A549 (cell line): ENCODE measurements around the gene MUC7. TPM values are rescaled to one million over a fixed set of nuclear protein-coding genes. Genes with fewer than 3 reads are reported as not detected.

Source experiments
- ATAC-seq, 2 experiments: fragments of 200-7000 bp in 1 of 2; fragments of >200 bp in 1 of 2; cut with Nextera tagmentation in 1 of 2; cut with Tn5 transposase in 1 of 2; 3 replicates each; pipeline versions ENCODE4 v1.8.0 to v1.9.1; 2018 to 2020; ENCODE audit warnings: mild to moderate bottlenecking in 1 of 2, moderate library complexity in 1 of 2
- CTCF ChIA-PET: fragments of 300-600 bp; sonication (Branson Sonifier 250); formaldehyde crosslinking; extraction: SDS; loops from one replicate; lab custom pipeline; 2021; ENCODE audit warnings: antibody characterized with exemption, inconsistent platforms; lab: Yijun Ruan, JAX
- POLR2A ChIA-PET: fragments of 350-600 bp; formaldehyde crosslinking; extraction: SDS; loops from one replicate; lab custom pipeline; 2021; ENCODE audit warnings: antibody characterized with exemption, inconsistent platforms; lab: Yijun Ruan, JAX
- DNase-seq, 2 experiments: peaks; one replicate each; pipeline versions ENCODE4 v3.0.0 to v3.0.0-alpha.2; 2011 to 2016; ENCODE audit warnings: low read depth in 1 of 2, low spot score in 1 of 2
- FAIRE-seq: peaks from 2 replicates; lab custom pipeline; 2011; peaks lifted over from hg19 to GRCh38; lab: Jason Lieb, UNC
- H3K27ac ChIP-seq, 2 experiments: fragments of >200 bp; sonication (Bioruptor Twin); formaldehyde crosslinking; 3 replicates each; pipeline ENCODE4 v1.5.1; 2016 to 2017
- H3K4me1 ChIP-seq: fragments of >200 bp; sonication (Bioruptor Twin); formaldehyde crosslinking; 3 replicates; pipeline ENCODE4 v1.6.1; 2016
- H3K4me2 ChIP-seq: fragments of >200 bp; sonication (Bioruptor Twin); formaldehyde crosslinking; 3 replicates; pipeline ENCODE4 v1.6.1; 2016
- H3K4me3 ChIP-seq: fragments of >200 bp; sonication (Bioruptor Twin); formaldehyde crosslinking; 3 replicates; pipeline ENCODE4 v1.5.1; 2016
- H3K9me3 ChIP-seq: fragments of >200 bp; sonication (Bioruptor Twin); formaldehyde crosslinking; 3 replicates; pipeline ENCODE4 v1.6.1; 2016
- BHLHE40 ChIP-seq: IDR thresholded peaks from 2 replicates; pipeline ENCODE4 v1.6.1; 2012; ENCODE audit warnings: low read depth, low read length, inconsistent platforms
- CBX8 ChIP-seq: fragments of 200-600 bp; sonication (generic); IDR thresholded peaks from 2 replicates; pipeline ENCODE4 v1.6.1; 2016
- CHD2 ChIP-seq: fragments of 150-350 bp; IDR thresholded peaks from 2 replicates; pipeline ENCODE4 v1.6.1; 2014; ENCODE audit warnings: low read length; ENCODE audit not compliant: partially characterized antibody
- CHD4 ChIP-seq: fragments of 200-600 bp; sonication (generic); IDR thresholded peaks from 2 replicates; pipeline ENCODE4 v1.6.1; 2016; ENCODE audit warnings: antibody characterized with exemption, mild to moderate bottlenecking, borderline replicate concordance
- CTCF ChIP-seq: fragments of >200 bp; sonication (Bioruptor Twin); formaldehyde crosslinking; IDR thresholded peaks from 3 replicates; pipeline ENCODE4 v1.5.1; 2016
- EHF ChIP-seq: fragments of 250-450 bp; sonication (Bioruptor Pico); IDR thresholded peaks from 2 replicates; pipeline ENCODE4 v1.5.0; 2020; ENCODE audit warnings: mild to moderate bottlenecking
- EHMT2 ChIP-seq: fragments of 200-600 bp; sonication (generic); IDR thresholded peaks from 2 replicates; pipeline ENCODE4 v1.6.1; 2016; ENCODE audit warnings: antibody characterized with exemption, low read depth, mild to moderate bottlenecking, moderate library complexity
- ELK1 ChIP-seq: fragments of 150-350 bp; IDR thresholded peaks from 2 replicates; pipeline ENCODE4 v1.6.1; 2014; ENCODE audit warnings: low read depth, mild to moderate bottlenecking, low read length
- FOSL2 ChIP-seq, 2 experiments: fragments of 450-650 bp in 1 of 2; fragments of >200 bp in 1 of 2; sonication (Bioruptor Twin) in 1 of 2; formaldehyde crosslinking; IDR thresholded peaks; 2 replicates each; pipeline versions ENCODE4 v1.5.0 to v1.6.1; 2016 to 2020; ENCODE audit warnings: mild to moderate bottlenecking in 1 of 2, moderate library complexity in 1 of 2
- GATA3 ChIP-seq: IDR thresholded peaks from 2 replicates; pipeline ENCODE4 v1.6.1; 2012; ENCODE audit warnings: borderline replicate concordance
- HDAC2 ChIP-seq: fragments of 200-600 bp; sonication (generic); IDR thresholded peaks from 2 replicates; pipeline ENCODE4 v1.6.1; 2016
- HEYL ChIP-seq: fragments of 250-450 bp; sonication (Bioruptor Pico); IDR thresholded peaks from 2 replicates; pipeline ENCODE4 v1.8.0; 2021; ENCODE audit warnings: mild to moderate bottlenecking, moderate library complexity
- HOXA7 ChIP-seq: fragments of 250-450 bp; sonication (Bioruptor Pico); IDR thresholded peaks from 2 replicates; pipeline ENCODE4 v1.5.0; 2020; ENCODE audit warnings: mild to moderate bottlenecking, moderate library complexity
- JUNB ChIP-seq: fragments of >200 bp; sonication (Bioruptor Twin); formaldehyde crosslinking; IDR thresholded peaks from 2 replicates; pipeline ENCODE4 v1.6.1; 2016
- MAFK ChIP-seq: fragments of 450-650 bp; IDR thresholded peaks from 2 replicates; pipeline ENCODE4 v1.6.1; 2014; ENCODE audit not compliant: partially characterized antibody
- MAX ChIP-seq: IDR thresholded peaks from 2 replicates; pipeline ENCODE4 v1.6.1; 2012
- MYC ChIP-seq: IDR thresholded peaks from 2 replicates; pipeline ENCODE4 v1.6.1; 2012; ENCODE audit warnings: mild to moderate bottlenecking, inconsistent platforms, low read length, improper control_type of control experiment, borderline replicate concordance
- NFE2L2 ChIP-seq: fragments of 150-350 bp; conservative IDR thresholded peaks from 2 replicates; pipeline ENCODE4 v1.6.1; 2014; ENCODE audit warnings: low read length
- POLR2A ChIP-seq: IDR thresholded peaks from 2 replicates; pipeline ENCODE4 v1.6.1; 2012; ENCODE audit warnings: mild to moderate bottlenecking, low read length
- POLR2AphosphoS2 ChIP-seq: conservative IDR thresholded peaks from 2 replicates; pipeline ENCODE4 v1.6.1; 2012; ENCODE audit warnings: low read length, improper control_type of control experiment, inconsistent platforms
- RAD21 ChIP-seq, 2 experiments: fragments of >200 bp in 1 of 2; sonication (Bioruptor Twin) in 1 of 2; formaldehyde crosslinking in 1 of 2; IDR thresholded peaks in 1 of 2; conservative IDR thresholded peaks in 1 of 2; 2 replicates in 1 of 2; 3 replicates in 1 of 2; pipeline ENCODE4 v1.6.1; 2012 to 2018; ENCODE audit warnings: inconsistent platforms in 1 of 2
- RARB ChIP-seq: fragments of 250-450 bp; sonication (Bioruptor Pico); IDR thresholded peaks from 2 replicates; pipeline ENCODE4 v1.8.0; 2021; ENCODE audit warnings: mild to moderate bottlenecking, moderate library complexity
- RCOR1 ChIP-seq: fragments of 150-350 bp; IDR thresholded peaks from 2 replicates; pipeline ENCODE4 v1.6.1; 2014; ENCODE audit warnings: antibody characterized with exemption, low read length, low read depth
- RNF2 ChIP-seq: fragments of 200-600 bp; sonication (generic); IDR thresholded peaks from 2 replicates; pipeline ENCODE4 v1.6.1; 2016; ENCODE audit warnings: low read depth, mild to moderate bottlenecking, antibody characterized with exemption, moderate library complexity, borderline replicate concordance
- SREBF2 ChIP-seq: fragments of 450-650 bp; IDR thresholded peaks from 2 replicates; pipeline ENCODE4 v1.6.1; 2014; ENCODE audit warnings: mild to moderate bottlenecking, moderate library complexity
- TFCP2L1 ChIP-seq: fragments of 250-450 bp; sonication (Bioruptor Pico); IDR thresholded peaks from 2 replicates; pipeline ENCODE4 v1.5.0; 2021; ENCODE audit warnings: mild to moderate bottlenecking
- ZC3H11A ChIP-seq: fragments of 450-650 bp; IDR thresholded peaks from 2 replicates; pipeline ENCODE4 v1.6.1; 2014; ENCODE audit warnings: antibody characterized with exemption, mild to moderate bottlenecking
- WGBS: methylation state at CpG from one replicate; pipeline ENCODE4 v1.1.6; 2017; ENCODE audit errors: missing lambda C conversion rate; 5-methylcytosine and 5-hydroxymethylcytosine counted together
- polyA minus RNA-seq: library from RNA; depleted of rRNA, polyadenylated mRNA; stranded (reverse); fragments of >200 nt; gene quantifications from 2 replicates; pipeline ENCODE4 v1.2.3, GENCODE V29; 2011; rRNA and poly(A)+ RNA removed
- polyA plus RNA-seq, 4 experiments: library from polyadenylated mRNA; depleted of rRNA in 3 of 4; stranded (reverse); fragments of >200 nt; fragmentation: RNase III in 1 of 4; extraction: RNeasy Plus Mini Kit Qiagen cat#74134 plus additional on column Dnase treatment in 1 of 4; gene quantifications; 2 replicates in 3 of 4; 3 replicates in 1 of 4; pipeline ENCODE4 v1.2.3, GENCODE V29; 2011 to 2017
- TF ChIP-seq, protein P1 (sequence below): IDR thresholded peaks from 2 replicates; pipeline ENCODE4 v1.6.1; 2012; ENCODE audit warnings: low read depth, borderline replicate concordance
- TF ChIP-seq, protein P2 (sequence below): fragments of 450-650 bp; IDR thresholded peaks from 2 replicates; pipeline ENCODE4 v1.6.1; 2014; ENCODE audit warnings: antibody characterized with exemption

Gene MUC7
- polyA plus RNA-seq (2011; rRNA removed), result not detected in 2 replicates
- polyA plus RNA-seq (2012; cell fraction: cytosol; rRNA removed), result not detected in 2 replicates
- not detected in 2 replicates for polyA plus RNA-seq (2012; cell fraction: nucleus; rRNA removed)
- polyA plus RNA-seq (2017; fragmentation: RNase III; extraction: RNeasy Plus Mini Kit Qiagen cat#74134 plus additional on column Dnase treatment), result not detected in 3 replicates
- polyA minus RNA-seq, result not detected in 2 replicates

- DNase-seq (no peak), FAIRE-seq (no peak), ATAC-seq (no peak)
- H3K4me2 ChIP-seq, result no peak within 1 kb of the TSS
- TF ChIP-seq BHLHE40 (no peak), GATA3 (no peak), FOSL2 (IDR thresholded peaks at IDR 0.05) (no peak), FOSL2 (CRISPR knock-in tag; IDR thresholded peaks at IDR 0.05) (no peak), HEYL (no peak), ZC3H11A (no peak), TFCP2L1 (CRISPR knock-in tag) (no peak), MAX (no peak), EHMT2 (no peak), CHD4 (no peak), POLR2A (no peak), EHF (CRISPR knock-in tag) (no peak), CBX8 (no peak)
- H3K4me1 ChIP-seq, result no peaks in the 10 kb centered on the region
- CTCF ChIA-PET, result no interaction called here
- 32% methylated on average over 4 of the region's 4 CpGs for WGBS
- no peak within 1 kb of the TSS for H3K27ac ChIP-seq
- no peak within 1 kb of the TSS for H3K4me3 ChIP-seq
- no peaks in the 10 kb centered on the region for H3K9me3 ChIP-seq
- POLR2A ChIA-PET, result no interaction called here
Observed at GRCh38 chr4:70471897-70472296, at the start of gene MUC7. MUC7 (plus strand) TSS chr4:70472197; CDS start chr4:70474022, 1,825 bp downstream.

GRCh38 chr4:70425306-70425705 lies 46.7 kb upstream of the MUC7 start:
- POLR2A ChIA-PET, result no interaction called here
- H3K9me3 ChIP-seq, result no peaks in the 10 kb centered on the region
- H3K4me1 ChIP-seq, result no peaks in the 10 kb centered on the region
- no peak for FAIRE-seq
- no peak for DNase-seq
- ATAC-seq, result no peak
- no peak overlapping the region for H3K4me3 ChIP-seq
- 67% methylated on average over 1 of the region's 1 CpG for WGBS
- CTCF ChIA-PET, result interaction anchor here (0.6 kb wide), 1 partner anchor 57 kb away, joined by 3 read pairs; no protein-coding TSS in a partner anchor
- TF ChIP-seq SREBF2 (no peak), FOSL2 (IDR thresholded peaks at IDR 0.05) (no peak), FOSL2 (CRISPR knock-in tag; IDR thresholded peaks at IDR 0.05) (no peak), RNF2 (no peak), MYC (no peak), HOXA7 (CRISPR knock-in tag) (no peak), BHLHE40 (no peak), MAFK (no peak)
- TF ChIP-seq, protein P1, sequence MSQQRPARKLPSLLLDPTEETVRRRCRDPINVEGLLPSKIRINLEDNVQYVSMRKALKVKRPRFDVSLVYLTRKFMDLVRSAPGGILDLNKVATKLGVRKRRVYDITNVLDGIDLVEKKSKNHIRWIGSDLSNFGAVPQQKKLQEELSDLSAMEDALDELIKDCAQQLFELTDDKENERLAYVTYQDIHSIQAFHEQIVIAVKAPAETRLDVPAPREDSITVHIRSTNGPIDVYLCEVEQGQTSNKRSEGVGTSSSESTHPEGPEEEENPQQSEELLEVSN, result no peak
- TF ChIP-seq, all 56 proteins: peak for 0
- H3K27ac ChIP-seq, result no peak overlapping the region
- H3K4me2 ChIP-seq, result no peak overlapping the region

DNA sequence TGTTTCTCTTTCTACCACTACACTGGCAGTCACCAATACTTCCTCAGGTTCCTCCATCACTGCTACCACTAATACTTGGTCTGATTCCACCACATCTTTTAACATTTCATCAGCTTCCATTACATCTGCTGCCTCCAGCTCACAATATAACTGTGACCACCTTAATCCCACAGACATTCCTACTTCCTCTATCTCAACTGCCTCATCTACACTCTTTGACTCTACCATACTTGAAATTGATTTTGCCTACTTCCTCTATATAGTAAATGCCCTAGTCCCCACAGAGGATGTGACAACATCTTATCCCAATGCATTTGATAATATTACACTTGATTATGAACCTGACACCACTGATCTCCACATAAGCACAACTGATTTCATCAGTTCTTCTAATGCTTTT lies 45.2 kb upstream of the MUC7 start:
- ATAC-seq, result no peak
- Histone ChIP-seq H3K4me2 (no peak overlapping the region), H3K4me1 (no peaks in the 10 kb centered on the region), H3K9me3 (no peaks in the 10 kb centered on the region), H3K27ac (no peak overlapping the region), H3K4me3 (no peak overlapping the region)
- CTCF ChIA-PET, result no interaction called here
- DNase-seq, result no peak
- FAIRE-seq, result no peak
- POLR2A ChIA-PET, result no interaction called here
- TF ChIP-seq RAD21 (conservative IDR thresholded peaks at IDR 0.05 in 1 of 2, IDR thresholded peaks at IDR 0.05 in 1 of 2) (no peak), ELK1 (no peak), CTCF (no peak), CBX8 (no peak), POLR2AphosphoS2 (no peak), RCOR1 (no peak), RARB (CRISPR knock-in tag) (no peak), BHLHE40 (no peak), NFE2L2 (no peak), CHD2 (no peak), MYC (no peak), JUNB (no peak), MAX (no peak), HDAC2 (no peak)
- TF ChIP-seq, protein P2, sequence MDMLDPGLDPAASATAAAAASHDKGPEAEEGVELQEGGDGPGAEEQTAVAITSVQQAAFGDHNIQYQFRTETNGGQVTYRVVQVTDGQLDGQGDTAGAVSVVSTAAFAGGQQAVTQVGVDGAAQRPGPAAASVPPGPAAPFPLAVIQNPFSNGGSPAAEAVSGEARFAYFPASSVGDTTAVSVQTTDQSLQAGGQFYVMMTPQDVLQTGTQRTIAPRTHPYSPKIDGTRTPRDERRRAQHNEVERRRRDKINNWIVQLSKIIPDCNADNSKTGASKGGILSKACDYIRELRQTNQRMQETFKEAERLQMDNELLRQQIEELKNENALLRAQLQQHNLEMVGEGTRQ, result no peak
